SK-N-SH treated with all-trans-retinoic acid at 6 μM for 48 hours (cell line): Measurements from ENCODE around the gene ACOX3.

Experiments
- ARNTL ChIP-seq: fragments of 450-650 bp; formaldehyde crosslinking; IDR thresholded peaks from 2 replicates; pipeline ENCODE4 v1.5.0; 2020; ENCODE audit warnings: low read depth, mild to moderate bottlenecking, moderate library complexity, borderline replicate concordance
- BACH2 ChIP-seq: fragments of 250-450 bp; sonication (Bioruptor Pico); IDR thresholded peaks from 2 replicates; pipeline ENCODE4 v1.9.0; 2021; ENCODE audit warnings: mild to moderate bottlenecking, borderline replicate concordance
- ISL1 ChIP-seq: fragments of 250-450 bp; sonication (Bioruptor Pico); IDR thresholded peaks from 2 replicates; pipeline ENCODE4 v2.1.2; 2022; ENCODE audit warnings: mild to moderate bottlenecking, moderate library complexity
- PPARA ChIP-seq: fragments of 250-450 bp; sonication (Bioruptor Pico); IDR thresholded peaks from 2 replicates; pipeline ENCODE4 v1.5.0; 2020; ENCODE audit warnings: mild to moderate bottlenecking, borderline replicate concordance
- RARB ChIP-seq: fragments of 250-450 bp; sonication (Bioruptor Pico); IDR thresholded peaks from 2 replicates; pipeline ENCODE4 v1.8.0; 2021; ENCODE audit warnings: mild to moderate bottlenecking, moderate library complexity
- TCF4 ChIP-seq: fragments of 250-450 bp; sonication (Bioruptor Pico); IDR thresholded peaks from 2 replicates; pipeline ENCODE4 v1.8.0; 2021; ENCODE audit warnings: mild to moderate bottlenecking, moderate library complexity, borderline replicate concordance
- ZC3H10 ChIP-seq: fragments of 250-450 bp; sonication (Bioruptor Pico); IDR thresholded peaks from 2 replicates; pipeline ENCODE4 v1.5.1; 2021; ENCODE audit warnings: mild to moderate bottlenecking, moderate library complexity
- ZFP3 ChIP-seq: fragments of 250-450 bp; sonication (Bioruptor Pico); IDR thresholded peaks from 2 replicates; pipeline ENCODE4 v1.5.0; 2020; ENCODE audit warnings: mild to moderate bottlenecking, moderate library complexity
- ZNF565 ChIP-seq: fragments of 450-650 bp; formaldehyde crosslinking; conservative IDR thresholded peaks from 2 replicates; pipeline ENCODE4 v1.5.0; 2020; ENCODE audit warnings: low read depth, mild to moderate bottlenecking, moderate library complexity
- ZNF8 ChIP-seq: fragments of 450-650 bp; formaldehyde crosslinking; IDR thresholded peaks from 2 replicates; pipeline ENCODE4 v1.5.0; 2020; ENCODE audit warnings: mild to moderate bottlenecking, moderate library complexity
- TF ChIP-seq, protein P1 (sequence below): fragments of 250-450 bp; sonication (Bioruptor Pico); IDR thresholded peaks from 2 replicates; pipeline ENCODE4 v1.5.0; 2020; ENCODE audit warnings: mild to moderate bottlenecking, moderate library complexity
- TF ChIP-seq, protein P2 (sequence below): fragments of 250-450 bp; sonication (Bioruptor Pico); IDR thresholded peaks from 2 replicates; pipeline ENCODE4 v1.5.1; 2021; ENCODE audit warnings: mild to moderate bottlenecking, moderate library complexity
- TF ChIP-seq, protein P3 (sequence below): fragments of 250-450 bp; sonication (Bioruptor Pico); IDR thresholded peaks from 2 replicates; pipeline ENCODE4 v1.8.0; 2020; ENCODE audit warnings: mild to moderate bottlenecking, moderate library complexity, borderline replicate concordance
- TF ChIP-seq, protein P4 (sequence below): fragments of 250-450 bp; sonication (Bioruptor Pico); IDR thresholded peaks from 2 replicates; pipeline ENCODE4 v1.5.1; 2020; ENCODE audit warnings: low read depth, mild to moderate bottlenecking, moderate library complexity

GRCh38 chr4:8474856-8475255, 34.3 kb upstream of the ACOX3 start:
- TF ChIP-seq, protein P1, sequence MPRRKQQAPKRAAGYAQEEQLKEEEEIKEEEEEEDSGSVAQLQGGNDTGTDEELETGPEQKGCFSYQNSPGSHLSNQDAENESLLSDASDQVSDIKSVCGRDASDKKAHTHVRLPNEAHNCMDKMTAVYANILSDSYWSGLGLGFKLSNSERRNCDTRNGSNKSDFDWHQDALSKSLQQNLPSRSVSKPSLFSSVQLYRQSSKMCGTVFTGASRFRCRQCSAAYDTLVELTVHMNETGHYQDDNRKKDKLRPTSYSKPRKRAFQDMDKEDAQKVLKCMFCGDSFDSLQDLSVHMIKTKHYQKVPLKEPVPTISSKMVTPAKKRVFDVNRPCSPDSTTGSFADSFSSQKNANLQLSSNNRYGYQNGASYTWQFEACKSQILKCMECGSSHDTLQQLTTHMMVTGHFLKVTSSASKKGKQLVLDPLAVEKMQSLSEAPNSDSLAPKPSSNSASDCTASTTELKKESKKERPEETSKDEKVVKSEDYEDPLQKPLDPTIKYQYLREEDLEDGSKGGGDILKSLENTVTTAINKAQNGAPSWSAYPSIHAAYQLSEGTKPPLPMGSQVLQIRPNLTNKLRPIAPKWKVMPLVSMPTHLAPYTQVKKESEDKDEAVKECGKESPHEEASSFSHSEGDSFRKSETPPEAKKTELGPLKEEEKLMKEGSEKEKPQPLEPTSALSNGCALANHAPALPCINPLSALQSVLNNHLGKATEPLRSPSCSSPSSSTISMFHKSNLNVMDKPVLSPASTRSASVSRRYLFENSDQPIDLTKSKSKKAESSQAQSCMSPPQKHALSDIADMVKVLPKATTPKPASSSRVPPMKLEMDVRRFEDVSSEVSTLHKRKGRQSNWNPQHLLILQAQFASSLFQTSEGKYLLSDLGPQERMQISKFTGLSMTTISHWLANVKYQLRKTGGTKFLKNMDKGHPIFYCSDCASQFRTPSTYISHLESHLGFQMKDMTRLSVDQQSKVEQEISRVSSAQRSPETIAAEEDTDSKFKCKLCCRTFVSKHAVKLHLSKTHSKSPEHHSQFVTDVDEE (CRISPR knock-in tag) = no peak
- TF ChIP-seq, protein P2, sequence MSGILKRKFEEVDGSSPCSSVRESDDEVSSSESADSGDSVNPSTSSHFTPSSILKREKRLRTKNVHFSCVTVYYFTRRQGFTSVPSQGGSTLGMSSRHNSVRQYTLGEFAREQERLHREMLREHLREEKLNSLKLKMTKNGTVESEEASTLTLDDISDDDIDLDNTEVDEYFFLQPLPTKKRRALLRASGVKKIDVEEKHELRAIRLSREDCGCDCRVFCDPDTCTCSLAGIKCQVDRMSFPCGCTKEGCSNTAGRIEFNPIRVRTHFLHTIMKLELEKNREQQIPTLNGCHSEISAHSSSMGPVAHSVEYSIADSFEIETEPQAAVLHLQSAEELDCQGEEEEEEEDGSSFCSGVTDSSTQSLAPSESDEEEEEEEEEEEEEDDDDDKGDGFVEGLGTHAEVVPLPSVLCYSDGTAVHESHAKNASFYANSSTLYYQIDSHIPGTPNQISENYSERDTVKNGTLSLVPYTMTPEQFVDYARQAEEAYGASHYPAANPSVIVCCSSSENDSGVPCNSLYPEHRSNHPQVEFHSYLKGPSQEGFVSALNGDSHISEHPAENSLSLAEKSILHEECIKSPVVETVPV = no peak
- no peak for TF ChIP-seq RARB (CRISPR knock-in tag)
- TF ChIP-seq ZNF565 (CRISPR knock-in tag) = no peak
- no peak for TF ChIP-seq ZC3H10 (CRISPR knock-in tag)
- TF ChIP-seq, protein P3, sequence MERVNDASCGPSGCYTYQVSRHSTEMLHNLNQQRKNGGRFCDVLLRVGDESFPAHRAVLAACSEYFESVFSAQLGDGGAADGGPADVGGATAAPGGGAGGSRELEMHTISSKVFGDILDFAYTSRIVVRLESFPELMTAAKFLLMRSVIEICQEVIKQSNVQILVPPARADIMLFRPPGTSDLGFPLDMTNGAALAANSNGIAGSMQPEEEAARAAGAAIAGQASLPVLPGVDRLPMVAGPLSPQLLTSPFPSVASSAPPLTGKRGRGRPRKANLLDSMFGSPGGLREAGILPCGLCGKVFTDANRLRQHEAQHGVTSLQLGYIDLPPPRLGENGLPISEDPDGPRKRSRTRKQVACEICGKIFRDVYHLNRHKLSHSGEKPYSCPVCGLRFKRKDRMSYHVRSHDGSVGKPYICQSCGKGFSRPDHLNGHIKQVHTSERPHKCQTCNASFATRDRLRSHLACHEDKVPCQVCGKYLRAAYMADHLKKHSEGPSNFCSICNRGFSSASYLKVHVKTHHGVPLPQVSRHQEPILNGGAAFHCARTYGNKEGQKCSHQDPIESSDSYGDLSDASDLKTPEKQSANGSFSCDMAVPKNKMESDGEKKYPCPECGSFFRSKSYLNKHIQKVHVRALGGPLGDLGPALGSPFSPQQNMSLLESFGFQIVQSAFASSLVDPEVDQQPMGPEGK = no peak
- TF ChIP-seq ZFP3 (CRISPR knock-in tag) = no peak
- TF ChIP-seq, protein P4, sequence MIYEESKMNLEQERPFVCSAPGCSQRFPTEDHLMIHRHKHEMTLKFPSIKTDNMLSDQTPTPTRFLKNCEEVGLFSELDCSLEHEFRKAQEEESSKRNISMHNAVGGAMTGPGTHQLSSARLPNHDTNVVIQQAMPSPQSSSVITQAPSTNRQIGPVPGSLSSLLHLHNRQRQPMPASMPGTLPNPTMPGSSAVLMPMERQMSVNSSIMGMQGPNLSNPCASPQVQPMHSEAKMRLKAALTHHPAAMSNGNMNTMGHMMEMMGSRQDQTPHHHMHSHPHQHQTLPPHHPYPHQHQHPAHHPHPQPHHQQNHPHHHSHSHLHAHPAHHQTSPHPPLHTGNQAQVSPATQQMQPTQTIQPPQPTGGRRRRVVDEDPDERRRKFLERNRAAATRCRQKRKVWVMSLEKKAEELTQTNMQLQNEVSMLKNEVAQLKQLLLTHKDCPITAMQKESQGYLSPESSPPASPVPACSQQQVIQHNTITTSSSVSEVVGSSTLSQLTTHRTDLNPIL (CRISPR knock-in tag) = no peak
- TF ChIP-seq PPARA (CRISPR knock-in tag) = no peak
- no peak for TF ChIP-seq ISL1
- TF ChIP-seq ARNTL (CRISPR knock-in tag) = no peak
- TF ChIP-seq TCF4 (CRISPR knock-in tag) = no peak
- TF ChIP-seq ZNF8 = no peak
- no peak for TF ChIP-seq BACH2
